Breast epithelium (tissue), 4 donors: ENCODE measurements around the gene MARCHF9. TPM values are rescaled to one million over a fixed set of nuclear protein-coding genes. Genes with fewer than 3 reads are reported as not detected.

Source experiments
- DNase-seq, 2 donors: peaks; one replicate each; pipeline ENCODE4 v3.0.0-alpha.2; 2019; ENCODE audit warnings: low spot score in 2 of 2
- H3K27ac ChIP-seq, 2 donors: fragments of 200-600 bp; sonication (generic) in 1 of 2; one replicate each; pipeline ENCODE4 v1.5.1; 2016 to 2019; ENCODE audit warnings: mild to moderate bottlenecking in 1 of 2
- H3K27me3 ChIP-seq, 2 donors: fragments of 200-600 bp; sonication (generic) in 1 of 2; one replicate each; pipeline versions ENCODE4 v1.5.1 to v1.6.0; 2017 to 2019; ENCODE audit warnings: control low read depth in 1 of 2, mild to moderate bottlenecking in 1 of 2
- H3K36me3 ChIP-seq: fragments of 200-600 bp; one replicate; pipeline ENCODE4 v1.5.1; 2019
- H3K4me1 ChIP-seq, 2 donors: fragments of 200-600 bp; sonication (generic); one replicate each; pipeline ENCODE4 v1.5.1; 2016 to 2019; ENCODE audit warnings: control low read depth in 1 of 2
- H3K4me3 ChIP-seq, 3 donors: fragments of 200-600 bp; sonication (generic); 1 replicate in 2 of 3; 2 replicates in 1 of 3; pipeline ENCODE4 v1.5.1; 2016 to 2019; ENCODE audit warnings: mild to moderate bottlenecking in 3 of 3, moderate library complexity in 2 of 3
- H3K9me3 ChIP-seq, 2 donors: fragments of 200-600 bp; sonication (generic) in 1 of 2; one replicate each; pipeline ENCODE4 v1.5.1; 2016 to 2019; ENCODE audit warnings: control low read depth in 1 of 2
- CTCF ChIP-seq, 3 donors: fragments of 450-650 bp; IDR thresholded peaks; one replicate each; pipeline ENCODE4 v1.5.1; 2016 to 2017; ENCODE audit warnings: antibody characterized with exemption in 3 of 3, mild to moderate bottlenecking in 3 of 3, moderate library complexity in 3 of 3
- POLR2A ChIP-seq: fragments of 450-650 bp; IDR thresholded peaks from one replicate; pipeline ENCODE4 v1.6.1; 2016; ENCODE audit warnings: antibody characterized with exemption, mild to moderate bottlenecking, moderate library complexity
- POLR2AphosphoS5 ChIP-seq, 3 donors: sonication (generic); formaldehyde crosslinking; IDR thresholded peaks; one replicate each; pipeline ENCODE4 v1.6.1; 2017; ENCODE audit warnings: antibody characterized with exemption in 3 of 3
- intact Hi-C: fragments of 100-400 bp; cut with DNase I; formaldehyde crosslinking; loops from one replicate; pipeline ENCODE4 v1.15.1; 2023; ENCODE audit warnings: low total_unique reads
- total RNA-seq, 3 donors: library from RNA; depleted of rRNA; stranded (reverse); fragments of >200 nt; gene quantifications; one replicate each; pipeline ENCODE4 v1.1.0, GENCODE V29; 2016

The MARCHF9 gene
- total RNA-seq, 3 donors from 2014 or later, result 6.9 to 9.8 (median 7.5) TPM

- no peaks in the 10 kb centered on the region for H3K36me3 ChIP-seq
These were observed 4.6 kb downstream of the MARCHF9 start for GRCh38 chr12:57759360-57759980.

GRCh38 chr12:57760347-57760982, 5.6 kb downstream of the MARCHF9 start:
- peaks cover 0 to 18% of the 10 kb centered on the region in 2 donors for H3K27me3 ChIP-seq
- no peak for DNase-seq
- H3K9me3 ChIP-seq, result no peaks in the 10 kb centered on the region
- H3K27ac ChIP-seq, result no peak overlapping the region
- intact Hi-C loops, result no loop called here
- no peak overlapping the region for H3K4me3 ChIP-seq
- no peaks in the 10 kb centered on the region for H3K36me3 ChIP-seq
- peaks cover 0 to 6% of the 10 kb centered on the region in 2 donors for H3K4me1 ChIP-seq
- TF ChIP-seq CTCF (IDR thresholded peaks at IDR 0.05) (no peak), POLR2AphosphoS5 (IDR thresholded peaks at IDR 0.05) (no peak), POLR2A (no peak)

More at GRCh38 chr12:57759360-57759980, 4.6 kb downstream of the MARCHF9 start:
- intact Hi-C loops, result no loop called here
- Histone ChIP-seq H3K9me3 (no peaks in the 10 kb centered on the region), H3K4me3 (no peak overlapping the region), H3K4me1 (peaks cover 0 to 6% of the 10 kb centered on the region in 2 donors), H3K27me3 (peaks cover 0 to 9% of the 10 kb centered on the region in 2 donors), H3K27ac (no peak overlapping the region)
- TF ChIP-seq CTCF (IDR thresholded peaks at IDR 0.05) (peak in 2 of 3 donors; percentile 28 to 43), POLR2A (no peak), POLR2AphosphoS5 (IDR thresholded peaks at IDR 0.05) (no peak)
- DNase-seq, result no peak

GRCh38 chr12:57761391-57761998, 6.6 kb downstream of the MARCHF9 start:
- H3K36me3 ChIP-seq, result no peaks in the 10 kb centered on the region
- TF ChIP-seq POLR2AphosphoS5 (IDR thresholded peaks at IDR 0.05) (no peak), POLR2A (no peak), CTCF (IDR thresholded peaks at IDR 0.05) (no peak)
- H3K9me3 ChIP-seq, result no peaks in the 10 kb centered on the region
- H3K27ac ChIP-seq, result no peak overlapping the region
- H3K27me3 ChIP-seq, result peaks cover 0 to 25% of the 10 kb centered on the region in 2 donors
- no peak for DNase-seq
- no peak overlapping the region for H3K4me3 ChIP-seq
- peaks cover 0 to 4% of the 10 kb centered on the region in 2 donors for H3K4me1 ChIP-seq
- intact Hi-C loops, result no loop called here

- no peak for DNase-seq
- peaks cover 0 to 8% of the 10 kb centered on the region in 2 donors for H3K4me1 ChIP-seq
- H3K36me3 ChIP-seq, result no peaks in the 10 kb centered on the region
- H3K4me3 ChIP-seq, result no peak overlapping the region
- intact Hi-C loops, result no loop called here
- no peak overlapping the region for H3K27ac ChIP-seq
- no peak for TF ChIP-seq POLR2AphosphoS5 (IDR thresholded peaks at IDR 0.05)
- no peak for TF ChIP-seq POLR2A
- TF ChIP-seq CTCF (IDR thresholded peaks at IDR 0.05), result no peak
- peaks cover 0 to 25% of the 10 kb centered on the region in 2 donors for H3K27me3 ChIP-seq
- H3K9me3 ChIP-seq, result no peaks in the 10 kb centered on the region
These were observed 7.6 kb downstream of the MARCHF9 start for GRCh38 chr12:57762463-57762862.
